CD4-positive, alpha-beta T cell treated with Interferon alpha-2 for 1 hour (primary cell): ENCODE results near the gene CHPF.

Experiments used
- DNase-seq, 2 donors: peaks; one replicate each; pipeline ENCODE4 v3.0.0-alpha.2; 2020 to 2022

The CHPF gene

GRCh38 chr2:219567791-219568361 lies 24.3 kb upstream of the CHPF start:
- no peak for DNase-seq

GRCh38 chr2:219567131-219567530 lies 23.5 kb upstream of the CHPF start:
- no peak for DNase-seq

GRCh38 chr2:219566640-219567039 lies 23.0 kb upstream of the CHPF start:
- no peak for DNase-seq

- DNase-seq, result no peak
These were observed 21.8 kb upstream of the CHPF start for GRCh38 chr2:219565130-219566080.

- DNase-seq, result no peak
These were observed 19.8 kb upstream of the CHPF start for GRCh38 chr2:219563271-219563928.

GRCh38 chr2:219562049-219563020 lies 18.7 kb upstream of the CHPF start:
- no peak for DNase-seq

- DNase-seq, result no peak
These were observed 17.8 kb upstream of the CHPF start for GRCh38 chr2:219561179-219562048.

GRCh38 chr2:219560893-219561178 lies 17.2 kb upstream of the CHPF start:
- DNase-seq, result no peak

- peak in 1 of 2 donors; percentile 37 for DNase-seq
These were observed 16.7 kb upstream of the CHPF start for GRCh38 chr2:219560037-219560892.

GRCh38 chr2:219559156-219559915 lies 15.7 kb upstream of the CHPF start:
- no peak for DNase-seq

GRCh38 chr2:219557791-219558785 lies 14.5 kb upstream of the CHPF start:
- DNase-seq, result no peak

GRCh38 chr2:219557320-219557719 lies 13.7 kb upstream of the CHPF start:
- no peak for DNase-seq

- DNase-seq, result no peak
These were observed 12.8 kb upstream of the CHPF start for GRCh38 chr2:219556413-219556812.

- DNase-seq, result no peak
These were observed 12.3 kb upstream of the CHPF start for GRCh38 chr2:219555956-219556355.

- DNase-seq, result no peak
These were observed 10.7 kb upstream of the CHPF start for GRCh38 chr2:219554350-219554749.

GRCh38 chr2:219553463-219553963 lies 9.9 kb upstream of the CHPF start:
- no peak for DNase-seq

GRCh38 chr2:219553168-219553417 lies 9.5 kb upstream of the CHPF start:
- no peak for DNase-seq

GRCh38 chr2:219552382-219553167 lies 9.0 kb upstream of the CHPF start:
- DNase-seq, result peak; percentile 74 to 82
